Activated CD4-positive, alpha-beta T cell treated with anti-CD3 and anti-CD28 coated beads for 36 hours (primary cell): ENCODE results near the gene HSPA12B. TPM values are rescaled to one million over a fixed set of nuclear protein-coding genes. Genes with fewer than 3 reads are reported as not detected.
"Not testable (repeated sequence)": the region's sequence is repeated elsewhere in the genome, so short reads cannot be mapped to it uniquely, and the experiment has no call there.

ENCODE experiments used
- ATAC-seq: fragments of 200-7000 bp; cut with Tn5 transposase; one replicate; pipeline ENCODE4 v1.10.0; 2021; ENCODE audit warnings: mild to moderate bottlenecking, moderate library complexity
- CTCF ChIA-PET: fragments of 350-600 bp; sonication (Branson Sonifier 250); formaldehyde crosslinking; loops from one replicate; lab custom pipeline; 2021; ENCODE audit warnings: antibody characterized with exemption; lab: Charles Lee
- POLR2A ChIA-PET: fragments of 350-600 bp; sonication (Branson Sonifier 250); formaldehyde crosslinking; loops from one replicate; lab custom pipeline; 2021; ENCODE audit warnings: antibody characterized with exemption, inconsistent platforms; lab: Charles Lee
- DNase-seq: peaks from one replicate; pipeline ENCODE4 v3.0.0-alpha.2; 2020
- H3K27ac Mint-ChIP-seq: one replicate; pipeline ENCODE4 v1.8.0; 2021; ENCODE audit warnings: mixed read lengths
- H3K27me3 Mint-ChIP-seq: one replicate; pipeline ENCODE4 v1.8.0; 2021; ENCODE audit warnings: mixed read lengths
- H3K36me3 Mint-ChIP-seq: one replicate; pipeline ENCODE4 v1.8.0; 2021; ENCODE audit warnings: low read depth, mixed read lengths
- H3K4me1 Mint-ChIP-seq: one replicate; pipeline ENCODE4 v1.8.0; 2021; ENCODE audit warnings: mixed read lengths
- H3K4me3 Mint-ChIP-seq: one replicate; pipeline ENCODE4 v1.8.0; 2021; ENCODE audit warnings: mild to moderate bottlenecking, moderate library complexity, mixed read lengths
- H3K9me3 Mint-ChIP-seq: one replicate; pipeline ENCODE4 v1.8.0; 2021; ENCODE audit warnings: low read depth, mixed read lengths
- intact Hi-C, 2 experiments: fragments of 100-400 bp; cut with DNase I in 1 of 2; cut with micrococcal nuclease in 1 of 2; formaldehyde crosslinking; loops; one replicate each; pipeline versions ENCODE4 v1.14.2 to v1.15.1; 2022 to 2024; cut with DNase I, micrococcal nuclease
- total RNA-seq, 2 experiments: library from RNA; stranded (reverse); gene quantifications; one replicate each; pipeline ENCODE4 v1.2.3, GENCODE V29; 2021

The HSPA12B gene
- total RNA-seq, 2 experiments from 2014 or later = not detected

GRCh38 chr20:3787324-3788014 is 55.0 kb downstream of the HSPA12B start:
- Mint-ChIP-seq H3K36me3 (peaks cover 13% of the 10 kb centered on the region), H3K4me1 (peaks cover 35% of the 10 kb centered on the region), H3K27me3 (no peaks in the 10 kb centered on the region), H3K27ac (peak overlapping the region; percentile 11), H3K9me3 (no peaks in the 10 kb centered on the region), H3K4me3 (peak overlapping the region; percentile 59)
- DNase-seq (no peak), ATAC-seq (no peak)
- intact Hi-C loops = loop anchor here (1.0 to 5.0 kb wide), 6 partner anchors 8 to 250 kb away; partner anchors contain the start of genes MAVS (in 1 of the 2) and PANK2 (in 1 of the 2)
- ChIA-PET POLR2A (interaction anchor here (1.9 kb wide), 1 partner anchor 13 kb away, joined by 4 read pairs; no protein-coding TSS in a partner anchor), CTCF (interaction anchor here (0.6 to 6.3 kb wide), 15 partner anchors 9 to 105 kb away, joined by 3 to 44 read pairs (median 4); partner anchors contain the start of genes ADISSP and AP5S1)

- Mint-ChIP-seq H3K27ac (no peak overlapping the region), H3K9me3 (no peaks in the 10 kb centered on the region), H3K4me3 (no peak overlapping the region), H3K4me1 (peaks cover 27% of the 10 kb centered on the region), H3K36me3 (peaks cover 8% of the 10 kb centered on the region), H3K27me3 (no peaks in the 10 kb centered on the region)
- POLR2A ChIA-PET = interaction anchor here (0.8 kb wide), 1 partner anchor 99 kb away, joined by 6 read pairs; no protein-coding TSS in a partner anchor
- CTCF ChIA-PET = interaction anchor here (0.6 to 6.3 kb wide), 6 partner anchors 20 to 141 kb away, joined by 3 to 44 read pairs (median 4); partner anchors contain the start of genes ADISSP and AP5S1
- DNase-seq = no peak
- intact Hi-C loops = loop anchor here in 1 of 2 experiments (5.0 kb wide), 1 partner anchor 249 kb away; no protein-coding TSS in a partner anchor
- no peak for ATAC-seq
Measured at GRCh38 chr20:3788685-3789155, 56.2 kb downstream of the HSPA12B start.

GRCh38 chr20:3789201-3789600 is 56.7 kb downstream of the HSPA12B start:
- peaks cover 27% of the 10 kb centered on the region for H3K4me1 Mint-ChIP-seq
- H3K9me3 Mint-ChIP-seq, H3K27ac Mint-ChIP-seq, POLR2A ChIA-PET, H3K4me3 Mint-ChIP-seq, ATAC-seq, DNase-seq, H3K36me3 Mint-ChIP-seq, H3K27me3 Mint-ChIP-seq: not testable (repeated sequence)
- intact Hi-C loops = loop anchor here in 1 of 2 experiments (5.0 kb wide), 1 partner anchor 248 kb away; no protein-coding TSS in a partner anchor
- CTCF ChIA-PET = interaction anchor here (0.6 to 6.3 kb wide), 3 partner anchors 21 to 140 kb away, joined by 4 to 44 read pairs (median 4); partner anchors contain the start of gene AP5S1

GRCh38 chr20:3794168-3794567 is 61.7 kb downstream of the HSPA12B start:
- H3K4me1 Mint-ChIP-seq = peaks cover 31% of the 10 kb centered on the region
- CTCF ChIA-PET = interaction anchor here (2.6 kb wide), 1 partner anchor 26 kb away, joined by 6 read pairs; the partner anchor contains the start of gene AP5S1
- POLR2A ChIA-PET, ATAC-seq, H3K27ac Mint-ChIP-seq, H3K9me3 Mint-ChIP-seq, H3K4me3 Mint-ChIP-seq, DNase-seq, H3K27me3 Mint-ChIP-seq: not testable (repeated sequence)
- intact Hi-C loops = loop anchor here in 1 of 2 experiments (10.0 kb wide), 1 partner anchor 291 kb away; no protein-coding TSS in a partner anchor
- peaks cover 22% of the 10 kb centered on the region for H3K36me3 Mint-ChIP-seq

GRCh38 chr20:3794701-3795420 is 62.4 kb downstream of the HSPA12B start:
- peak overlapping the region; percentile 93 for H3K4me3 Mint-ChIP-seq
- ChIA-PET CTCF (interaction anchor here (2.6 kb wide), 1 partner anchor 26 kb away, joined by 6 read pairs; the partner anchor contains the start of gene AP5S1), POLR2A (no interaction called here)
- intact Hi-C loops = loop anchor here (1.0 to 10.0 kb wide), 8 partner anchors 8 to 290 kb away; partner anchors contain the start of genes AP5S1 (in 2 of the 2), ADISSP (in 1 of the 2), CENPB (in 1 of the 2) and MAVS (in 1 of the 2)
- H3K9me3 Mint-ChIP-seq = no peaks in the 10 kb centered on the region
- H3K27ac Mint-ChIP-seq = peak overlapping the region; percentile 98
- peaks cover 38% of the 10 kb centered on the region for H3K4me1 Mint-ChIP-seq
- no peaks in the 10 kb centered on the region for H3K27me3 Mint-ChIP-seq
- DNase-seq (no peak), ATAC-seq (no peak)
- H3K36me3 Mint-ChIP-seq = peaks cover 25% of the 10 kb centered on the region

- ChIA-PET CTCF (interaction anchor here (0.8 to 2.6 kb wide), 4 partner anchors 16 to 25 kb away, joined by 4 to 6 read pairs (median 5); partner anchors contain the start of gene AP5S1), POLR2A (interaction anchor here (0.6 to 1.0 kb wide), 3 partner anchors 24 to 92 kb away, joined by 3 to 6 read pairs (median 3); partner anchors contain the start of gene AP5S1)
- peaks cover 34% of the 10 kb centered on the region for H3K36me3 Mint-ChIP-seq
- ATAC-seq (peak; percentile 82), DNase-seq (peak; percentile 95)
- H3K4me3 Mint-ChIP-seq = peak within 1 kb of the TSS; percentile 93
- H3K4me1 Mint-ChIP-seq = peaks cover 47% of the 10 kb centered on the region
- no peaks in the 10 kb centered on the region for H3K27me3 Mint-ChIP-seq
- peak within 1 kb of the TSS; percentile 98 for H3K27ac Mint-ChIP-seq
- intact Hi-C loops = loop anchor here (1.0 to 10.0 kb wide), 10 partner anchors 8 to 289 kb away; partner anchors contain the start of genes AP5S1 (in 2 of the 2), MAVS (in 2 of the 2), ADISSP (in 1 of the 2) and CENPB (in 1 of the 2)
- H3K9me3 Mint-ChIP-seq = no peaks in the 10 kb centered on the region
Measured at GRCh38 chr20:3795511-3796468, 63.3 kb downstream of the HSPA12B start, which contains the start of gene CDC25B. TSS of gene CDC25B (plus strand) at chr20:3796310. CDS start at chr20:3796532, 222 bp downstream.

GRCh38 chr20:3796477-3797225 is 64.2 kb downstream of the HSPA12B start:
- Mint-ChIP-seq H3K4me1 (peaks cover 55% of the 10 kb centered on the region), H3K27me3 (no peaks in the 10 kb centered on the region), H3K36me3 (peaks cover 43% of the 10 kb centered on the region), H3K4me3 (peak overlapping the region; percentile 93), H3K9me3 (no peaks in the 10 kb centered on the region), H3K27ac (peak overlapping the region; percentile 97)
- ChIA-PET CTCF (interaction anchor here (0.8 to 2.6 kb wide), 4 partner anchors 15 to 24 kb away, joined by 4 to 6 read pairs (median 5); partner anchors contain the start of gene AP5S1), POLR2A (interaction anchor here (0.6 to 1.0 kb wide), 3 partner anchors 23 to 91 kb away, joined by 3 to 6 read pairs (median 3); partner anchors contain the start of gene AP5S1)
- ATAC-seq (no peak), DNase-seq (no peak)
- intact Hi-C loops = loop anchor here (1.0 to 10.0 kb wide), 4 partner anchors 15 to 288 kb away; partner anchors contain the start of gene MAVS (in 1 of the 2)

GRCh38 chr20:3797226-3797545 is 64.7 kb downstream of the HSPA12B start:
- ATAC-seq = no peak
- H3K36me3 Mint-ChIP-seq = peaks cover 47% of the 10 kb centered on the region
- POLR2A ChIA-PET = no interaction called here
- H3K27ac Mint-ChIP-seq = peak overlapping the region; percentile 97
- peaks cover 55% of the 10 kb centered on the region for H3K4me1 Mint-ChIP-seq
- no peaks in the 10 kb centered on the region for H3K27me3 Mint-ChIP-seq
- H3K4me3 Mint-ChIP-seq = peak overlapping the region; percentile 93
- no peak for DNase-seq
- CTCF ChIA-PET = no interaction called here
- H3K9me3 Mint-ChIP-seq = no peaks in the 10 kb centered on the region
- intact Hi-C loops = loop anchor here in 1 of 2 experiments (2.0 to 10.0 kb wide), 2 partner anchors 50 to 288 kb away; partner anchors contain the start of gene MAVS
